Retinal pigment epithelial cell (primary cell): ENCODE data around the gene STYX.
A peak's percentile ranks its signal among the peaks of the same experiment; 100 is the strongest.

ENCODE experiments used
- DNase-seq: peaks from one replicate; pipeline ENCODE4 v3.0.0-alpha.2; 2010; ENCODE audit warnings: low read depth
- H3K4me3 ChIP-seq: 2 replicates; pipeline ENCODE4 v1.5.1; 2011; ENCODE audit warnings: mild to moderate bottlenecking, low read length, control low read depth, moderate library complexity
- TF ChIP-seq, protein P1 (sequence below): conservative IDR thresholded peaks from 2 replicates; pipeline ENCODE4 v1.5.1; 2011; ENCODE audit warnings: low read depth, low read length, control low read depth, inconsistent platforms

The STYX gene

DNA sequence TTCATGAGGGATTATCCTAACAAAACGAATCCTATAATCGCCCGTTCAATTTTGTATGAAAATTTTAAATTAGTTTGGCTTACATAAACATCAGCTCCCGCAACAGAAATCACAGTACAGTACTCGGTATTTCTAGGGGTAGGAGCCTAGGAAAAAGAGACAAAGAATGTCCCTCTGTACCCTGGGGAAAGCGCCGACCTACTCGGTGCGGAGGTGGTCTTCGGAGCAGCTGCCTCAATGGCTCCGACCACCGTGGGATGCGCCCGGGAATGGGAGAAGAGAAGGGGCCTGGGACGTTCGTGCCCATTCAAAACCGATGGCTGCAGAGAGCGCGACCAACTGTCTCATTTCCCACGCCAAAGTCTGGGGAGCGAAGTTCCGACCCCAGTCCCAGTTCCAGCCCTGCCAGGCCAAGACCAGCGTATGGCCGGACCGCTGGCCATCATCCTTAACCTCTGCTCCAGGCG, 60.8 kb downstream of the STYX start:
- H3K4me3 ChIP-seq, result peak overlapping the region; percentile 76
- TF ChIP-seq, protein P1, sequence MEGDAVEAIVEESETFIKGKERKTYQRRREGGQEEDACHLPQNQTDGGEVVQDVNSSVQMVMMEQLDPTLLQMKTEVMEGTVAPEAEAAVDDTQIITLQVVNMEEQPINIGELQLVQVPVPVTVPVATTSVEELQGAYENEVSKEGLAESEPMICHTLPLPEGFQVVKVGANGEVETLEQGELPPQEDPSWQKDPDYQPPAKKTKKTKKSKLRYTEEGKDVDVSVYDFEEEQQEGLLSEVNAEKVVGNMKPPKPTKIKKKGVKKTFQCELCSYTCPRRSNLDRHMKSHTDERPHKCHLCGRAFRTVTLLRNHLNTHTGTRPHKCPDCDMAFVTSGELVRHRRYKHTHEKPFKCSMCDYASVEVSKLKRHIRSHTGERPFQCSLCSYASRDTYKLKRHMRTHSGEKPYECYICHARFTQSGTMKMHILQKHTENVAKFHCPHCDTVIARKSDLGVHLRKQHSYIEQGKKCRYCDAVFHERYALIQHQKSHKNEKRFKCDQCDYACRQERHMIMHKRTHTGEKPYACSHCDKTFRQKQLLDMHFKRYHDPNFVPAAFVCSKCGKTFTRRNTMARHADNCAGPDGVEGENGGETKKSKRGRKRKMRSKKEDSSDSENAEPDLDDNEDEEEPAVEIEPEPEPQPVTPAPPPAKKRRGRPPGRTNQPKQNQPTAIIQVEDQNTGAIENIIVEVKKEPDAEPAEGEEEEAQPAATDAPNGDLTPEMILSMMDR, result no peak
- no peak for DNase-seq

- DNase-seq, result peak; percentile 52
- H3K4me3 ChIP-seq, result peak within 1 kb of the TSS; percentile 76
- TF ChIP-seq, protein P1, result no peak
Observed at GRCh38 chr14:52791223-52792096, 61.5 kb downstream of the STYX start, which contains the start of gene GNPNAT1. Gene GNPNAT1 (minus strand): TSS chr14:52791607. CDS start chr14:52784650, 6,957 bp downstream.

DNA sequence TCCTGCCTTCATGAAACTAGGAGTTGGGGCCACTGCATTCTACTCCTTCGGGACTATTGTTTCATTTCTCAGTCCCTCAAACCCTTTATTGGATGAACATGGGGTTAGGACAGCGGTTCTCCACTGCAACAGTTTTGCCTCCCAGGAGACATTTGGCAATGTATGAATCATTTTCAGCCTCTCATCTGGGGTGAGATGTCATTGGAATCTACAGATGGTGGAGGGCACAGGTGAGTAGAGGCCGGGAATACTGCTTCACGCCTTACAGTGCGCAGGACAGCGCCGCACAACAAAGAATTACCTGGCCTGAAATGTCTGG, 62.1 kb downstream of the STYX start:
- H3K4me3 ChIP-seq, result peak overlapping the region; percentile 59
- TF ChIP-seq, protein P1, result no peak
- no peak for DNase-seq

- TF ChIP-seq, protein P1, result no peak
- DNase-seq, result no peak
- no peak overlapping the region for H3K4me3 ChIP-seq
Observed at GRCh38 chr14:52793061-52793460, 63.1 kb downstream of the STYX start.

DNA sequence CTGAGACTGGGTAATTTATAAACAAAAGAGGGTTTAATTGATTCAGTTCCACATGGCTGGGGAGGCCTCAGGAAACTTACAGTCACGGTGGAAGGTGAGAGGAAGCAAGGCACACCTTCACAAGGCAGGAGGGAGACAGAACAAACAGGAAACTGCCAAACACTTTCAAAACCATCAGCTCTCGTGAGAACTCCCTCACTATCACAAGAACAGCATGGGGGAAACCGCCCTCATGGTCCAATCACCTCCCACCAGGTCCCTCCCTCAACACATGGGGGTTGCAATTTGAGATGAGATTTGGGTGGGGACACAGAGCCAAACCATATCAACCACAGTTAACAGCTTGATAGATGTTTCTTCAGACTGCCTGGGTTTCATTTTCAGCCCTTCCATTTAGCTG, 67.7 kb downstream of the STYX start:
- no peak for DNase-seq
- TF ChIP-seq, protein P1, result no peak
- H3K4me3 ChIP-seq, result no peak overlapping the region

DNA sequence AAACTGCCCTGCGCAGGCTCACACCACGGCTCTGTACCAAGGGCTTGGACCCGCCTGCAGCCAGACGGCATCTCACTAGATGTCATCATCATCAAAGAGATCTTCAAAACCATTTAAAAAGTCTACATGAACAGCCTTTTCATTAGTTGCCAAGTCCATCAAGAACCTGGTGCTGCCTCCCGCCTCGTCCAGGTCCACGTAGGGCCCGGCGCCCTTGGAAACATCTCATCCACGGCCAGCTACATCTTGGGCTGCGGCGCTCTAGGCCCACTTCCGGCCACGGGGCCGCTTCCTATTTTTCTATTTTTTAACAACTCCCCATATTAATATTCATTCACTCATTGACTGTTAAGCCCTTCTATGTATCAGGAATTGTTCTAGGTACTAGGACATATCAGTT, 68.9 kb downstream of the STYX start:
- TF ChIP-seq, protein P1, result no peak
- no peak for DNase-seq
- no peak overlapping the region for H3K4me3 ChIP-seq
